Transverse colon (tissue), 4 donors: Measurements from ENCODE around the gene KAT6B. TPM values are rescaled to one million over a fixed set of nuclear protein-coding genes. Genes with fewer than 3 reads are reported as not detected.

Experiments used
- DNase-seq: peaks from one replicate; pipeline ENCODE4 v3.0.0-alpha.2; 2019
- H3K27ac ChIP-seq, 4 donors: fragments of 200-600 bp; sonication (generic); 2 replicates each; pipeline ENCODE4 v1.5.1; 2016 to 2018; ENCODE audit warnings: inconsistent platforms in 4 of 4
- H3K27me3 ChIP-seq: fragments of 200-600 bp; sonication (generic); 2 replicates; pipeline ENCODE4 v1.5.1; 2017; ENCODE audit warnings: inconsistent platforms
- H3K36me3 ChIP-seq, 4 donors: fragments of 200-600 bp; sonication (generic); 2 replicates each; pipeline ENCODE4 v1.5.1; 2017 to 2019; ENCODE audit warnings: inconsistent platforms in 4 of 4
- H3K4me1 ChIP-seq, 4 donors: fragments of 200-600 bp; sonication (generic); 2 replicates each; pipeline ENCODE4 v1.5.1; 2017 to 2020; ENCODE audit warnings: inconsistent platforms in 4 of 4
- H3K4me3 ChIP-seq, 4 donors: fragments of 200-600 bp; sonication (generic); 1 replicate in 1 of 4; 2 replicates in 3 of 4; pipeline versions ENCODE4 v1.5.1 to v1.6.1; 2017 to 2019; ENCODE audit warnings: inconsistent platforms in 4 of 4
- H3K9me3 ChIP-seq, 2 donors: fragments of 200-600 bp; sonication (generic); 2 replicates each; pipeline ENCODE4 v1.5.1; 2017 to 2019; ENCODE audit warnings: inconsistent platforms in 2 of 2
- EP300 ChIP-seq: sonication (generic); formaldehyde crosslinking; IDR thresholded peaks from one replicate; pipeline ENCODE4 v1.6.1; 2017; ENCODE audit warnings: antibody characterized with exemption, low read depth
- POLR2A ChIP-seq: fragments of 450-650 bp; IDR thresholded peaks from one replicate; pipeline ENCODE4 v1.6.1; 2016; ENCODE audit warnings: antibody characterized with exemption, mild to moderate bottlenecking, moderate library complexity
- POLR2AphosphoS5 ChIP-seq, 3 donors: sonication (generic); formaldehyde crosslinking; IDR thresholded peaks; one replicate each; pipeline ENCODE4 v1.6.1; 2016; ENCODE audit warnings: antibody characterized with exemption in 3 of 3
- WGBS, 2 donors: methylation state at CpG; one replicate each; pipeline ENCODE4 v1.1.5; 2018; ENCODE audit warnings: low coverage in 1 of 2; 5-methylcytosine and 5-hydroxymethylcytosine counted together
- in situ Hi-C, 4 donors: fragments of 200-750 bp; cut with MboI; loops; one replicate each; pipeline versions ENCODE4 v1.15.0 to v1.15.1; 2017; ENCODE audit warnings: low sequenced_read_pairs in 3 of 4, low pct_ligation_motif_present in 1 of 4, low pct_unique_long_range_greater_than_20kb in 1 of 4
- intact Hi-C: fragments of 100-400 bp; cut with DNase I; formaldehyde crosslinking; loops from one replicate; pipeline ENCODE4 v1.15.1; 2023; ENCODE audit warnings: low total_unique reads
- total RNA-seq, 4 donors: library from RNA; depleted of rRNA; stranded (reverse); fragments of >200 nt; gene quantifications; one replicate each; pipeline ENCODE4 v1.1.0, GENCODE V29; 2016
- TF ChIP-seq, protein P1 (sequence below), 5 experiments: fragments of 200-600 bp in 3 of 5; fragments of 450-650 bp in 2 of 5; sonication (generic) in 3 of 5; IDR thresholded peaks; 1 replicate in 2 of 5; 2 replicates in 3 of 5; pipeline ENCODE4 v1.5.1; 2016 to 2017; ENCODE audit warnings: antibody characterized with exemption in 5 of 5, inconsistent platforms in 3 of 5, mild to moderate bottlenecking in 2 of 5, moderate library complexity in 1 of 5

Gene KAT6B
- total RNA-seq, 4 donors from 2014 or later, result 27.3 to 67.0 (median 54.9) TPM

DNA sequence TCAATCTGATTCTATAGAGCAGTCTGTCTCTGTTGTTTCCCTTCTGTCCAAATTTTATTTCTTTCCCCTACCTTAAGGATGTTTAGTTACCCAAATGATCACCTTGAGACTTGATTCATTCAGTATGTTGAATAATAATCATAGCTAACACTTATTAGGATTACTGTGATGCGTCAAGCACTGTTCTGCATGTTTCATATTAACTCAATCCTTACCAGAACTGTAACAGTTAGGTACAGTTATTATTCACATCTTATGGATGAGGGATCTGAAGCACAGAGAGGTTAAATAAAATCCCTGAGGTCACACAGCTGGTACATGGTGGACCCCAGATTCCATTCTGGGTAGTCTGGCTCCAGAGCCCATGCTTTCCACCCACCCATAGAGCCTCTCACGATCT lies 187.1 kb downstream of the KAT6B start:
- no peaks in the 10 kb centered on the region for H3K27me3 ChIP-seq
- no peak overlapping the region for H3K27ac ChIP-seq
- DNase-seq, result no peak
- no peaks in the 10 kb centered on the region for H3K36me3 ChIP-seq
- intact Hi-C loops (no loop called here), in situ Hi-C loops (loop anchor here in 1 of 4 donors (25.0 kb wide), 1 partner anchor 751 kb away; no protein-coding TSS in a partner anchor)
- peaks cover 0 to 23% (median 2%) of the 10 kb centered on the region in 4 donors for H3K4me1 ChIP-seq
- WGBS, 2 donors, result 68 to 71% methylated on average over 1 to 2 of the region's 2 CpGs
- H3K9me3 ChIP-seq, result no peaks in the 10 kb centered on the region
- H3K4me3 ChIP-seq, result no peak overlapping the region
- TF ChIP-seq EP300, result no peak
- TF ChIP-seq POLR2AphosphoS5 (IDR thresholded peaks at IDR 0.05), result no peak
- no peak for TF ChIP-seq POLR2A
- TF ChIP-seq, protein P1, sequence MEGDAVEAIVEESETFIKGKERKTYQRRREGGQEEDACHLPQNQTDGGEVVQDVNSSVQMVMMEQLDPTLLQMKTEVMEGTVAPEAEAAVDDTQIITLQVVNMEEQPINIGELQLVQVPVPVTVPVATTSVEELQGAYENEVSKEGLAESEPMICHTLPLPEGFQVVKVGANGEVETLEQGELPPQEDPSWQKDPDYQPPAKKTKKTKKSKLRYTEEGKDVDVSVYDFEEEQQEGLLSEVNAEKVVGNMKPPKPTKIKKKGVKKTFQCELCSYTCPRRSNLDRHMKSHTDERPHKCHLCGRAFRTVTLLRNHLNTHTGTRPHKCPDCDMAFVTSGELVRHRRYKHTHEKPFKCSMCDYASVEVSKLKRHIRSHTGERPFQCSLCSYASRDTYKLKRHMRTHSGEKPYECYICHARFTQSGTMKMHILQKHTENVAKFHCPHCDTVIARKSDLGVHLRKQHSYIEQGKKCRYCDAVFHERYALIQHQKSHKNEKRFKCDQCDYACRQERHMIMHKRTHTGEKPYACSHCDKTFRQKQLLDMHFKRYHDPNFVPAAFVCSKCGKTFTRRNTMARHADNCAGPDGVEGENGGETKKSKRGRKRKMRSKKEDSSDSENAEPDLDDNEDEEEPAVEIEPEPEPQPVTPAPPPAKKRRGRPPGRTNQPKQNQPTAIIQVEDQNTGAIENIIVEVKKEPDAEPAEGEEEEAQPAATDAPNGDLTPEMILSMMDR (IDR thresholded peaks at IDR 0.05), result no peak

DNA sequence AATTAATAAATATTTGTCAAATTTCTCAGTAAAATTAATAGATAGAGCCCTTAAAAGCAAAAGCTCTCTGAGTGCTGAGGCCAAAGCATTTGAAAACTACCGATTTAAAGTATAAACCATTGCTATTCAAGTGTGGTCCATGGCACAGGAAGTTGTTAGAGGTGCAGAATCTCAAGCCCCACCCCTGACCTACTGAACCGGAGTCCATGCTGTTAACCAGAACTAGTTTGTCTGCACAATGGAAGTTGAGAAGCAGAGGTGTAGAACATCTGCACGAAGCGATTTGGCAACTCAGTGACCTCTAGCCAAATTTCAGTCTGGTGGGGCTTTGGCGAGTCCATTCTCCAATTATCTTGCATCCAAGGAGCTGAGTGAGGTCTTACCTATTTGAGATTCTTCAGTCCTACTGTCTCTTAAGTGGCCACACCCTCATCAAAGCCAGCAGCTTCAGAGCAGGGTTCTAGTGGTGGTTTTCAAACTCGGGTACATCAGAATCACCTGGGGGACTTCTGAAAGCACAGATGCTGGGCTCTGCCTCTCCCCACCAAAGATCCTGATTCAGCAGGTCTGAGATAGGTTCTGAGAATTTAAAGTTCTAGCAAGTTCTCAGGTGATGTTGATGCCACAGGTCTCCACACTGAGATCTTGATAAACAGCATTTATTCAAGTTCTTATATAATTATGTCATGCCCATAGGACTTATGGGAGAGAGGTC lies 188.3 kb downstream of the KAT6B start:
- intact Hi-C loops, result no loop called here

DNA sequence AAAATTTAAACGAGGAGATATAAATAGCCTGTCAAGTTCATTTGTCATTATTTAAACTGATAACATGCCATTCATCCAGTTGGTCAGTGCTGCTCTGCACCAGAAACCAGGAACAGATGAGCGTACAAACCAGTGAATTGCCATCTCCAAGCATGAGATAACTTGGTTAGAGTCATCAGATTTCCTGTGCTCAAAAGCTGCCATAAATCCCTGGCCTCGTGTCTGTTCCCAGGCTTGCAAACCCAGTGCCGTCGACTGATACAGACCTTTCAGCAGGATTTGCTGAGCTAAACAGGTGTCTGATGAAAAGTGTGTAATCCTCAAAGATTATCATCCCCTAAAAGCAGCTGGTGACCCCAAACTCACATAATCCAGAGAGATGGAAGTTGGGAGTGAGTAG lies 189.0 kb downstream of the KAT6B start:
- intact Hi-C loops, result no loop called here
- H3K27ac ChIP-seq, result no peak overlapping the region
- in situ Hi-C loops, result loop anchor here in 1 of 4 donors (25.0 kb wide), 1 partner anchor 753 kb away; no protein-coding TSS in a partner anchor
- TF ChIP-seq POLR2AphosphoS5 (IDR thresholded peaks at IDR 0.05) (no peak), POLR2A (no peak), EP300 (no peak)
- TF ChIP-seq, protein P1 (IDR thresholded peaks at IDR 0.05), result no peak
- peaks cover 0 to 25% (median 2%) of the 10 kb centered on the region in 4 donors for H3K4me1 ChIP-seq
- peaks cover 0 to 2% (median 0%) of the 10 kb centered on the region in 4 donors for H3K36me3 ChIP-seq
- DNase-seq, result no peak
- no peak overlapping the region for H3K4me3 ChIP-seq
- no peaks in the 10 kb centered on the region for H3K27me3 ChIP-seq
- no peaks in the 10 kb centered on the region for H3K9me3 ChIP-seq
- 60 to 81% methylated on average over 2 to 5 of the region's 5 CpGs for WGBS, 2 donors

More for the DNA sequence above, 188.3 kb downstream of the KAT6B start:
- H3K9me3 ChIP-seq, result no peaks in the 10 kb centered on the region
- no peak for TF ChIP-seq EP300
- no peak for TF ChIP-seq POLR2A
- TF ChIP-seq POLR2AphosphoS5 (IDR thresholded peaks at IDR 0.05), result no peak
- TF ChIP-seq, protein P1 (IDR thresholded peaks at IDR 0.05), result no peak
- in situ Hi-C loops, result loop anchor here in 1 of 4 donors (25.0 kb wide), 1 partner anchor 752 kb away; no protein-coding TSS in a partner anchor
- H3K36me3 ChIP-seq, result no peaks in the 10 kb centered on the region
- H3K4me3 ChIP-seq, result no peak overlapping the region
- WGBS, 2 donors, result 67 to 80% methylated on average over 1 to 6 of the region's 6 CpGs
- no peak overlapping the region for H3K27ac ChIP-seq
- peaks cover 0 to 25% (median 2%) of the 10 kb centered on the region in 4 donors for H3K4me1 ChIP-seq
- H3K27me3 ChIP-seq, result no peaks in the 10 kb centered on the region
- no peak for DNase-seq

DNA sequence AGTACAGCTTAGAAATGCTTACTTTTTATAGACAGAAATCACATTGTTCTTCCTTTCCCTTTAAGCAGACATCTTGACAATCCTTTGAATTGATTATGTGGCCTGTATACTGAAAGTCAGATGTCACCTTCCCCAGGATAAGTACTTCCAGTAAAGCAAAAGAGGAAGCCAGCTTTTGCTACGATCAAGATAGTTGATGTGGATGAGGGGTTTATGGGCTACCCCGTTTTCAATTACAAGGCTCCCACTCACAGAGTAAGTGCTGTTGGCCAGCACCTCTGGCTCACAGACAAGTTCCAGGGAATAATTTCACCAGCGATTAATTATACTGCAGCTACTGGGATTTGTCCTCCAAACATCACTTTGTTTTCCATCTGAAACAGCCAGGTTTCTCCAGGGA lies 189.9 kb downstream of the KAT6B start:
- peak overlapping the region in 1 of 4 donors; percentile 12 for H3K27ac ChIP-seq
- in situ Hi-C loops, result loop anchor here in 1 of 4 donors (25.0 kb wide), 1 partner anchor 754 kb away; no protein-coding TSS in a partner anchor

More for the DNA sequence above, 189.9 kb downstream of the KAT6B start:
- DNase-seq, result no peak
- H3K9me3 ChIP-seq, result no peaks in the 10 kb centered on the region
- intact Hi-C loops, result no loop called here
- H3K4me1 ChIP-seq, result peaks cover under 1 to 27% (median 2%) of the 10 kb centered on the region in 4 donors
- H3K4me3 ChIP-seq, result no peak overlapping the region
- no peaks in the 10 kb centered on the region for H3K27me3 ChIP-seq
- H3K36me3 ChIP-seq, result peaks cover 0 to 8% (median 0%) of the 10 kb centered on the region in 4 donors
- 69 to 70% methylated on average over 2 to 3 of the region's 3 CpGs for WGBS, 2 donors
- TF ChIP-seq POLR2AphosphoS5 (IDR thresholded peaks at IDR 0.05) (no peak), POLR2A (no peak), EP300 (no peak)
- TF ChIP-seq, protein P1 (IDR thresholded peaks at IDR 0.05), result no peak
